GM04503 (cell line): ENCODE data around the gene DTX4.
A peak's percentile ranks its signal among the peaks of the same experiment; 100 is the strongest.

Source experiments
- DNase-seq: peaks from one replicate; pipeline ENCODE4 v3.0.0-alpha.2; 2012; ENCODE audit warnings: low read depth

DTX4 gene

DNA sequence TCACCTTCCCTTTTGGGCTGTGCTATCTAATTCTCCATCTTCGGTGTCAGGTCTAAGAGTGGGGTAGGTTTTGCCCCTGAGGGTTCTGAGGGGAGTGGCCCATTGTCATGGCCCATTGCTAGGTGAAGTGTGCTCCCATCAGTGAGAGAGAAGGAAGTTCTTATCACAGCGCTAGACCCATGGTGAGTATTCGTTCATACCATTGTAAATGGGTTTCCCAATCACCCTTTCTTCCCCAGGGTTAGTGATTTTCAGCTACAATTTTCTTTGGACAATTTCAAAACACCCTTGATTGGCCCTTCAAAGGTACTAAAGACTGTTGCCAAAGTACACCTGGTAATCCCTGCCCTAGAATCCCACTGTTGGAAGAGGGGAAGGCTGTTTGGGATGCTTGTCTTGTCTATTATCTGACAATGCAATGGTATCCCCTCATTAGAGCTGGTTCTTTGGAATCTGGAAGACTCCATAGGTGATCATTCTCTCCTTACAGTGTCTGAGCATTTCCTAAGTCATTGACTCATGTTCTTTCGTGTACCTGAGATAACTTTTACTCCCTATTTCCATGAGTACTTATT, 20.6 kb downstream of the DTX4 start:
- no peak for DNase-seq

- DNase-seq, result no peak
Observed at GRCh38 chr11:59193587-59194130, 21.7 kb downstream of the DTX4 start.

- no peak for DNase-seq
Observed at GRCh38 chr11:59195586-59195985, 23.7 kb downstream of the DTX4 start.

- no peak for DNase-seq
Observed at GRCh38 chr11:59196777-59197176, 24.8 kb downstream of the DTX4 start.

- peak; percentile 50 for DNase-seq
Observed at GRCh38 chr11:59197991-59198390, 26.1 kb downstream of the DTX4 start.

- DNase-seq, result no peak
Observed at GRCh38 chr11:59198726-59199125, 26.8 kb downstream of the DTX4 start.

DNA sequence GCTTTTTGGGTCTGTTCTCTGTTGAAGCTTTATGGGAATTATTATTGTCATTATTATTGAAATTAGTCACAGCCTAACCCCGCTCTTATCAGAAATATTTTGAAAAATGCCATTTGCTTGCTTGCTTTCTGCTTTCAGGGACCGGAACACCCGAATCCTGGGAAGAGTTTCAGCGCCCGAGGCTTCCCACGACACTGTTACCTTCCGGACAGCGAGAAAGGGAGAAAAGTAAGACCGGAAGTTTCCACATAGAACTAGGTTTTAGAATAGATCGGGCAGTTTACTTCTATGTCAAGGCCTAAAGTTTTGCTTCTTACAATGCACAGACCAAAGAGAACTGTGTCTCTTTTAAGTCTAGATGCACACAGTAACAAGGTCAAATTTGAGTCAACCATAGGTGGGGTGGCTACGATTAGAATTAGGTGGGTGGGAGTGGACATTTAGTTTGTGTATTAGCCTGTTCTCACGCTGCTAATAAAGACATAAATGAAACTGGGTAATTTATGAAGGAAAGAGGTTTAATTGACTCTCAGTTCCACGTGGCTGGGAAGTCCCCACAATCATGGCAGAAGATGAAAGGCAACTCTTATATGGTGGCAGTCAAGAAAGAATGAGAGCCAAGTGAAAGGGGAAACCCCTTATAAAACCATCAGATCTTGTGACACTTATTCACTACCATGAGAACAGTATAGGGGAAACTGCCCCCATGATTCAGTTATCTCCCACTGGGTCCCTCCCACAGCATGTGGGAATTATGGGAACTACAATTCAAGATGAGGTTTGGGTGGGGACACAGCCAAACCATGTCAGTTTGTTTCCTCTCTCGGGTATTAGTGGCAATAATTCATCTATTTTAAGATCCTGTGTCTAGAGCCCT, 27.9 kb downstream of the DTX4 start:
- no peak for DNase-seq

DNA sequence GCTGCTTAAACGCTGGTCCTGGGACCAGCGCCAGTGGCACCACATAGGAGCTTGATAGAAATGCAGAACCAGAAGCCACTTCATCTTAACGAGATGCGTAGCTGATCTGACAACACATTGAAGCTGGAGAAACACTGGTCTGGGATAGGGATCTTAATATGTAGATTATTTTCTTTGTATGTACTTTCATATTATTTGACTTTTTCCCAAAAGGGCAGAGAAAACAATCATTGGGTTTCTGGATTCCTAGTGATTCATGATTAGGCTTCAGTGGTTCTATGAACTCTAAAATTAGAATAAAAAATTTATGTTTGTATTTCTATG, 28.5 kb downstream of the DTX4 start:
- no peak for DNase-seq

- DNase-seq, result no peak
Observed at GRCh38 chr11:59201353-59201752, 29.4 kb downstream of the DTX4 start.

DNA sequence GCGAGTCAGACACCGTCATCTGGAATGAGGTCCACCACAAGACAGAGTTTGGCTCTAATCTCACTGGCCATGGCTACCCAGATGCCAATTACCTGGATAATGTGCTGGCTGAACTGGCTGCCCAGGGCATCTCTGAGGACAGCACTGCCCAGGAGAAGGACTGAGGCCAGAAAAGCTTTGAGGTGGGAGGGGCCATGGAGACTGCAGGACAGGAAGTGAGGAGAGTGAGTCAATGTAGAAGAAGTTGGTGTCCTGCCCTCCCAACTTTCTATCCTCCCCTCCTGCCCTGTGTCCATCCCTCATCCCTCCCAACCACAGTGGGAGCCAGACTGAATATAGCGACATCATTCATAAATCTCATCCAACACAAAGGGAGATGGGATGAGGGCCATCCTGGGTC, 32.8 kb downstream of the DTX4 start:
- no peak for DNase-seq

GRCh38 chr11:59205648-59206047, 33.7 kb downstream of the DTX4 start:
- no peak for DNase-seq

- no peak for DNase-seq
Observed at GRCh38 chr11:59206635-59207034, 34.7 kb downstream of the DTX4 start.

- no peak for DNase-seq
Observed at GRCh38 chr11:59207988-59208451, 36.1 kb downstream of the DTX4 start.

- no peak for DNase-seq
Observed at GRCh38 chr11:59208956-59209355, 37.0 kb downstream of the DTX4 start.

GRCh38 chr11:59212222-59212621, 40.3 kb downstream of the DTX4 start:
- no peak for DNase-seq

GRCh38 chr11:59212744-59213631, 41.1 kb downstream of the DTX4 start, which contains the start of gene MPEG1:
Gene MPEG1, minus strand, starts transcription at chr11:59212927. Its CDS starts 62 bp downstream, at chr11:59212865.
- DNase-seq, result no peak

DNA sequence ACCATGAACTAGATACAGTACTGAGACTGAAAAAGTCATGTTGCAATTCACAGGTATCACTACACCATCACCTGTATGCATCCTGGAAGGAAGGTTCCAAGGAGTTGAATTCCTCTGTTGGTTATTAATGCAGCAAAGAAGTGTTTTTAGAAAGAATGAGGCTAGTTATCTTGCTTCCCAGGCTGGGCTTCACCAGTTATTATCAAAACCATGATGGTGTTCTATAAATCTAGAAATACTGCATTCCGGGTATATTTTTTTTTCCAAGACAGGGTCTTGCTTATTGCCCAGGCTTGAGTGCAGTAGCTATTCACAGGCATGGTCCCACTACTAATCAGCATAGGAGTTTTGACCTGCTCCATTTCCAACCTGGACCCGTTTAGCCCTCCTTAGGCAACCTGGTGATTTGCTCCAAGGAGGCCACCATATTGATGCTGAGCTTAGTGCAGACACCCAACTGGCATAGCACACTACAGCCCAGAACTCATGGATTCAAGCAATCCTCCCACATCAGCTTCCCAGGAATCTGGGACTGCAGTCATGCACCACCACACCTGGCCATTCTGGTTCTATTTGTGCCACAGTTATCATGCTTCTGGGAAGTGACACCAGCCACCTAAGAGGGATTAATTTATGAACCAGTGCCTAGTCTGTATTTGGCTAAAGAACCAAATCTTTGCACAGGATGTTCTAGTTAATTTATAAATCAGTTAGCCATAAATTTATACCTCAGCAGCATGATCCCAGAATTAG, 42.4 kb downstream of the DTX4 start:
- DNase-seq, result no peak

- DNase-seq, result no peak
Observed at GRCh38 chr11:59216641-59217564, 45.0 kb downstream of the DTX4 start.

GRCh38 chr11:59218319-59218718, 46.4 kb downstream of the DTX4 start:
- no peak for DNase-seq

DNA sequence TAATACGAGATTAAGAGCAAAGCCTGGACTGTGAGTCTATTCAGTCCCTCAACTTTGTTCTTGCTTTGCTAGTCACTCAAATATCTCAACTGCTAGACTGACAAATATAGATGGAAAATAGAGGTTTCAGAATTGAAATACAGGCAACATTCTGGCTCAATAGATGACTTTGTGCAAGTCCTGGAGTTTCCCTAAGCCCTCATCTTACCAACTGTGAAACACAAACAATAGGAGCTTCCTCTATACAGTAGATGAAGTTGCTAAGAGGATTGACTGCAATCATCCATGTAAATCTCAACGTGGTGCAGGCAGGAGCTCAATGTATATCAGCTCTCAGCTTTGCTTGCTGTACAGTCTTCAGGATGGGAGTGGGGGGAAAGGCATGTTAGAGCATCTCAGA, 47.0 kb downstream of the DTX4 start:
- DNase-seq, result no peak
